Hematopoietic multipotent progenitor cell treated with erythropoietin and hydrocortisone succinate and interleukin-3 and kit ligand, for 17 days (in vitro differentiated cells): ENCODE results near the gene ZNF74.
"Not testable (repeated sequence)": the region's sequence is repeated elsewhere in the genome, so short reads cannot be mapped to it uniquely, and the experiment has no call there.

Experiments used
- DNase-seq: peaks from one replicate; pipeline ENCODE4 v3.0.0-alpha.2; 2015; ENCODE audit warnings: low spot score

Gene ZNF74

DNA sequence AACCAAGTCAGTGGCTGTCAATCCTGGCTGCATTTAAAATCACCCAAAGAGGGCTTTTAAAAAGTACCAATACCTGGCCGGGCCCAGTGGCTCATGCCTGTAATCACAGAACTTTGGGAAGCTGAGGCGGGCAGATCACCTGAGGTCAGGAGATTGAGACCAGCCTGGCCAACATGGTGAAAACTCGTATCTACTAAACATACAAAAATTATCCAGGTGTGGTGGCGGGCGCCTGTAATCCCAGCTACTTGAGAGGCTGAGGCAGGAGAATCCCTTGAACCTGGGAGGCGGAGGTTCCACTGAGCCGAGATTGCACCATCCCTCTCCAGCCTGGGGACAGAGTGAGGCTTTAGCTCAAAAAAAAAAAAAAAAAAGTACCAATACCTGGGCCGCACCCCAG lies 17.7 kb upstream of the ZNF74 start:
- not testable (repeated sequence) for DNase-seq

- DNase-seq = not testable (repeated sequence)
These were observed 17.0 kb upstream of the ZNF74 start for GRCh38 chr22:20376983-20377382.

GRCh38 chr22:20378110-20378509 lies 15.8 kb upstream of the ZNF74 start:
- no peak for DNase-seq

GRCh38 chr22:20378684-20379083 lies 15.3 kb upstream of the ZNF74 start:
- not testable (repeated sequence) for DNase-seq

GRCh38 chr22:20380486-20380885 lies 13.5 kb upstream of the ZNF74 start:
- DNase-seq = no peak

GRCh38 chr22:20383538-20383937 lies 10.4 kb upstream of the ZNF74 start:
- DNase-seq = no peak

GRCh38 chr22:20384171-20384570 lies 9.8 kb upstream of the ZNF74 start:
- DNase-seq = no peak

DNA sequence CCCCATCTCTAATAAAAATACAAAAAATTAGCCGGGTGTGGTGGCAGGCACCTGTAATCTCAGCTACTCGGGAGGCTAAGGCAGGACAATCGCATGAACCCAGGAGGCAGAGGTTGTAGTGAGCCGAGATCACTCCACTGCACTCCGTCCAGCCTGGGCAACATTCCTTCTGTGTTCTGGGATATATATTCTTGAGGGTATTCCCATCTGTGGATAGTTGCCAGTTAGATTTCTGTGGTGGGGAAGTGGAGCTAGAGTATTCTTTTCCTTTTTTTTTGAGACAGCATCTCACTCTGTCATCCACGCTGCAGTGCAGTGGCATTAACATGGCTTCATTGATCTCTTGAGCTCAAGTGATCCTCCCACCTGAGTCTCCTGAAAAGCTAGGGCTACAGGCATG lies 9.1 kb upstream of the ZNF74 start:
- DNase-seq = no peak

DNA sequence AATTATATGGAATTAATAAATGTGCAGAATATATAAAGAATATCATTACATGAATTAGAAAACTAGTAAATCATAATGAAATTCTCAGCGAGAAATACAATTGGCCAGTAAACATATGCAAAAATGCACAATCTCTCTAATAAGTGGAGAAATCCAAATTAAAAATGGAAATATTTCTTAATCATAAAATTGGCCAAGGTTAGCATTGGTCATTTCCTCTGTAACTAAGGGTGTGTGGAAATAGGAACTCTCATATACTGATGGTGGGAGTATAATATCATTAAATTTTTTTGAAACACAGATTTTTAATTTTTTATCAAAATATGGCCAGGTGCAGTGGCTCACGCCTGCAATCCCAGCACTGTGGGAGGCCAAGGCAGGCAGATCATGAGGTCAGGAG lies 7.6 kb upstream of the ZNF74 start:
- DNase-seq = no peak

DNA sequence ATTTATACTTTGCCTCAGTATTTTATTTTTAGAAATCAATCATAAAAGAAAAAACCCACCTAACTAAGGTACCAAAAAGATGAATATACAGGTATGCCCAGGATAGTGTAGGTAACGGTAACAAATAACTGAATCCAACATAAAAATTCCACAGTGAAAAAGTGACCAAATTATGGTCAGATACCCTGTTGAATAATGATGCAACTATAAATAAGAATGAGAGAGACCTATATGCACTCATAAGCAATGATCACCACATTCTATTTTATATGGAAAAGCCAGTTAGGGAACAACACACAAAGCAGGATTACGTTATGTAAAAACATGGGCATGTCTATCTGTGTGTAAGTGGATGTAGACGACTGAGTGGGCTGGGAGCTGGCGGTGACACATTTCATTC lies 7.0 kb upstream of the ZNF74 start:
- no peak for DNase-seq

DNA sequence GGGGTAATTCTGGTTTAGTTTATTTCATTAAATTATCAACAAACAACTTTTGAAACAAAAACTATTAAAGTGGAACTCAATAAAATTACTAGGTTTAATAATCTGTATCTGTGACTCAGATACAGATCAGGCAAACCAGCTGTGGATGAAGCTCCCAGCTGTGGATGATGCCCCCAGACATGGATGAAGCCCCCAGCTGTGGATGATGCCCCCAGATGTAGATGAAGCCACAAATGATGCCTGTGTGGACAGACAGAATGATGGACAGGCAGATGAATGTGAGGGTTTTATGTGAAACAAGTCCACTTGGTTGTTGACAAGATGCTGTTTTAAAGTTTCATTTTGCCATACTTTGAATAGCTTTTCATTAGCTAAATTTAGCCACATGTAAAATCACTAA lies 5.8 kb upstream of the ZNF74 start:
- no peak for DNase-seq

- no peak for DNase-seq
These were observed 4.7 kb upstream of the ZNF74 start for GRCh38 chr22:20389288-20389687.

DNA sequence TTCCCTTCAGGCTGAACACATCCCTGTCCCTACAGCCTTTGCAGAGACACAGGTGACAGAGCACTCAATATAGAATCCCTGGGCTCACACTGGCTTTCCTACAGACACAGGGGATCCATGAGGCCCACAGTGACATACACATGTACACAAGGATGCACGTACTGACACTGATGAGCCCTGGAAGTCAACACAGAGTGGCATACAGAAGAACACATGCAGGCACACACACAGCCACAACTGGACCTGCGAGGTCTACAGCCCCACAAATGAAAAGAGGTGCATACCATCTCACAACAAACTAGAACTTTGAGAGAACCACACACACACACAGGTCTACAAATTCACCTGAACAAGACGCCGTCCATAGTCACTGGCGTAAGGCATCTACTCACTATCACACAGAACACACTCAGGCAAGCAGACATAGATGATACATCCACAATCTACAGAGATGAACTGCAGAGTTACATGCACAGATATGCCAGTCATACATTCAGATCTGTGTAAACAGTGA lies 3.5 kb upstream of the ZNF74 start:
- no peak for DNase-seq

- DNase-seq = no peak
These were observed 2.7 kb upstream of the ZNF74 start for GRCh38 chr22:20391222-20391621.

DNA sequence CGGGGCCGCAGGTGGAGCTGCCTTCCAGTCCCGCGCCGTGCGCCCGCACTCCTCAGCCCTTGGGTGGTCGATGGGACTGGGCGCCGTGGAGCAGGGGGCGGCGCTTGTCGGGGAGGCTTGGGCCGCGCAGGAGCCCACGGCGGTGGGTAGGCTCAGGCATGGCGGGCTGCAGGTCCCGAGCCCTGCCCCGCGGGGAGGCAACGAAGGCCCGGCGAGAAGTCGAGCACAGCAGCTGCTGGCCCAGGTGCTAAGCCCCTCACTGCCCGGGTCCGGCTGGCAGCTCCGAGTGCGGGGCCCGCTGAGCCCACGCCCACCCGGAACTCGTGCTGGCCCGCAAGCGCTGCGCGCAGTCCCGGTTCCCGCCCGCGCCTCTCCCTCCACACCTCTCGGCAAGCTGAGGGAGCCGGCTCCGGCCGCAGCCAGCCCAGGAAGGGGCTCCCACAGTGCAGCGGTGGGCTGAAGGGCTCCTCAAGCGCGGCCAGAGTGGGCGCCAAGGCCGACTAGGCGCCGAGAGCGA lies 1.5 kb upstream of the ZNF74 start:
- DNase-seq = not testable (repeated sequence)

DNA sequence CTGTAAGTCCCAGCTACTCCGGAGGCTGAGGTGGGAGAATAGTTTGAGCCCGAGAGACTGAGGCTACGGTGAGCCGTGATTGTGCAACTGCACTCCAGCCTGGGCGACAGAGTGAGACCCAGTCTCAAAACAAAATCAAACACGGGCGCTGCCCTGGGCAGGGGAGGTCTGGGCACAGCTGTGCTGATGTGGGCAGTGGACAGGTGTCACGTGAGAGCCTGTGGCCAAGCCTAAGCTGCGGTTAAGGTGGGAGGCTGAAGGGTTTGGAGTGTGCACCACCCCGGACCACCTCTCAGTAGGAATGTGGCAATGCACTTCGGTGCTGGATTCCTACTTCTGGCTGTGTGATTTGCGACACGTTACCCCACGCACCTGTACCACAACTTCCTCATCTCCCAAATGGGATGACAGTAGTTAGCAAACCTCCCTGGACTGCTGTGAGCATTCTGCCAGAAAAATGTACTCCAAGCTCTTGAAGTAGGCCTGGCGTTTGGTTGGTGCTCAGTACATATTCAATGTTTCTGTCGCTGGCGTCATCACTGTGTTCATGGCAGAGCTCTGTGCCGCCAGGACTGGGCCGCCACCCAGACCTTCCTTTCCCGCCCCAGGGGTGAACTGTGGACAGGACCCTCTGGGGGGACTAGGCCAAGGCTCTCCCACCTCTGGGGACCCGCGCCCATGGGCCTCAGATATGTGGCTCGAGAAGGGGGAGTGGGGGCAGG lies 807 bp upstream of the ZNF74 start:
- no peak for DNase-seq

GRCh38 chr22:20395181-20395906 lies 1.4 kb downstream of the ZNF74 start:
- DNase-seq = no peak

GRCh38 chr22:20395907-20396287 lies 1.9 kb downstream of the ZNF74 start:
- no peak for DNase-seq

DNA sequence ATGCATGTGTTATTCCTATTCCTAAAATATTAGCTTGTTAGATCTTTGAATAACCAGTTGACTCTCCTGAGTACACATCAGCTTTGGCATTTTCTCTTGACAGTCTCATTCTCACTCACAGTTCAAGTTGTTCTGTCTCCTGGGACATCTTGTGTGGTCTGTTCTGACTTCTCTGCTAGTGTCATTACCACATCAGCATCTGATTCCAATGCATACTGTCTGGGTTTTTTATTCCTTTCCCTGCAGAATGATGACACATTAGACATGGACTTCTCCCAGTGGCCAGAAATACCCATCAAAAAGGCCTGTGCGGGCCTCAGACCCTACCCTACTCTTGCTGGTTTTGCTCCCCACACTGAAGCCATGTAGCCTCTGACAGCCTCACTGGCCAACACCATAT lies 2.7 kb downstream of the ZNF74 start:
- no peak for DNase-seq

GRCh38 chr22:20397498-20397897 lies 3.5 kb downstream of the ZNF74 start:
- no peak for DNase-seq

- DNase-seq = no peak
These were observed 4.5 kb downstream of the ZNF74 start for GRCh38 chr22:20398420-20398819.

- DNase-seq = no peak
These were observed 6.1 kb downstream of the ZNF74 start for GRCh38 chr22:20399866-20400605.
